IMR-90 (cell line): ENCODE results near the gene NFATC1. TPM values are rescaled to one million over a fixed set of nuclear protein-coding genes. Genes with fewer than 3 reads are reported as not detected.

Experiments used
- ATAC-seq: fragments of 200-7000 bp; cut with Tn5 transposase; 2 replicates; pipeline ENCODE4 v1.9.1; 2020; ENCODE audit warnings: low read depth, mild to moderate bottlenecking, moderate library complexity
- BruUV-seq: library from RNA; stranded (reverse); fragments of 400-500 nt; replicated peaks from 2 replicates; lab custom pipeline; 2021; lab: Mats Ljungman, UMichigan
- CTCF ChIA-PET: fragments of 300-600 bp; formaldehyde crosslinking; extraction: SDS; loops from one replicate; lab custom pipeline; 2021; ENCODE audit warnings: antibody characterized with exemption; lab: Yijun Ruan, JAX
- POLR2A ChIA-PET: fragments of 300-600 bp; sonication (Branson Sonifier 250); formaldehyde crosslinking; loops from one replicate; lab custom pipeline; 2022; ENCODE audit warnings: antibody characterized with exemption; ENCODE audit not compliant: unreplicated experiment; lab: Charles Lee
- DNase-seq: peaks from one replicate; pipeline ENCODE4 v3.0.0; 2013
- H2AFZ ChIP-seq: replicated peaks from 2 replicates; pipeline ENCODE3; 2013; ENCODE audit warnings: low read length, mild to moderate bottlenecking; ENCODE audit not compliant: poor library complexity
- H2AK5ac ChIP-seq: 2 replicates; pipeline ENCODE4 v1.6.1; 2013; ENCODE audit warnings: low read depth, low read length, inconsistent platforms
- H2AK9ac ChIP-seq: replicated peaks from 2 replicates; pipeline ENCODE3; 2013; ENCODE audit warnings: mild to moderate bottlenecking, low read depth, low read length, moderate library complexity; ENCODE audit not compliant: poor library complexity
- H2BK120ac ChIP-seq: 2 replicates; pipeline ENCODE4 v1.6.1; 2013; ENCODE audit warnings: low read depth, low read length, inconsistent platforms
- H2BK15ac ChIP-seq: 3 replicates; pipeline ENCODE4 v1.6.1; 2013; ENCODE audit warnings: low read depth, low read length, inconsistent platforms
- H2BK20ac ChIP-seq: 2 replicates; pipeline ENCODE4 v1.6.1; 2013; ENCODE audit warnings: low read depth, mild to moderate bottlenecking, inconsistent platforms, low read length, moderate library complexity
- H2BK5ac ChIP-seq: 2 replicates; pipeline ENCODE4 v1.6.1; 2013; ENCODE audit warnings: mild to moderate bottlenecking, low read depth, low read length, inconsistent platforms; ENCODE audit not compliant: poor library complexity, severe bottlenecking
- H3K14ac ChIP-seq: replicated peaks from 2 replicates; pipeline ENCODE4 v1.6.1; 2013; ENCODE audit warnings: low read depth, low read length, inconsistent platforms
- H3K18ac ChIP-seq: 2 replicates; pipeline ENCODE4 v1.6.1; 2013; ENCODE audit warnings: low read depth, low read length, control low read depth
- H3K23ac ChIP-seq: 2 replicates; pipeline ENCODE4 v1.6.1; 2013; ENCODE audit warnings: low read depth, low read length, inconsistent platforms
- H3K27ac ChIP-seq: 2 replicates; pipeline ENCODE4 v1.5.1; 2013; ENCODE audit warnings: mild to moderate bottlenecking, control low read depth, low read length; ENCODE audit not compliant: insufficient read depth
- H3K27me3 ChIP-seq: 2 replicates; pipeline ENCODE4 v1.6.1; 2013; ENCODE audit warnings: low read length; ENCODE audit not compliant: control insufficient read depth, insufficient read depth
- H3K36me3 ChIP-seq: 2 replicates; pipeline ENCODE4 v1.6.1; 2013; ENCODE audit warnings: low read length, mixed read lengths; ENCODE audit not compliant: control insufficient read depth, insufficient read depth
- H3K4ac ChIP-seq: 2 replicates; pipeline ENCODE4 v1.6.1; 2013; ENCODE audit warnings: low read depth, low read length, inconsistent platforms
- H3K4me1 ChIP-seq: 2 replicates; pipeline ENCODE4 v1.6.1; 2013; ENCODE audit warnings: low read length, mixed read lengths; ENCODE audit not compliant: control insufficient read depth, insufficient read depth
- H3K4me2 ChIP-seq: 2 replicates; pipeline ENCODE4 v1.6.1; 2013; ENCODE audit warnings: low read depth, mild to moderate bottlenecking, control low read depth, low read length, moderate library complexity
- H3K4me3 ChIP-seq: 2 replicates; pipeline ENCODE4 v1.5.1; 2013; ENCODE audit warnings: low read depth, mild to moderate bottlenecking, control low read depth, low read length, moderate library complexity; ENCODE audit not compliant: insufficient read depth
- H3K56ac ChIP-seq: 2 replicates; pipeline ENCODE4 v1.6.1; 2013; ENCODE audit warnings: low read length, inconsistent platforms; ENCODE audit not compliant: insufficient read depth; ENCODE audit errors: extremely low read depth
- H3K79me1 ChIP-seq, 2 experiments: 2 replicates each; pipeline ENCODE4 v1.6.1; 2013; ENCODE audit warnings: low read length in 2 of 2, inconsistent platforms in 1 of 2, low read depth in 1 of 2
- H3K9ac ChIP-seq: 2 replicates; pipeline ENCODE4 v1.6.1; 2013; ENCODE audit warnings: low read depth, low read length, control low read depth
- H3K9me1 ChIP-seq: 2 replicates; pipeline ENCODE4 v1.6.1; 2013; ENCODE audit warnings: low read length, inconsistent platforms; ENCODE audit not compliant: insufficient read depth
- H3K9me3 ChIP-seq: 2 replicates; pipeline ENCODE4 v1.6.1; 2013; ENCODE audit warnings: low read length; ENCODE audit not compliant: control insufficient read depth, insufficient read depth
- H4K20me1 ChIP-seq: 2 replicates; pipeline ENCODE4 v1.6.1; 2013; ENCODE audit warnings: low read length, inconsistent platforms; ENCODE audit not compliant: insufficient read depth
- H4K5ac ChIP-seq: 2 replicates; pipeline ENCODE4 v1.6.1; 2013; ENCODE audit warnings: mild to moderate bottlenecking, low read depth, low read length, control low read depth
- H4K8ac ChIP-seq, 2 experiments: 2 replicates each; pipeline ENCODE4 v1.6.1; 2013; ENCODE audit warnings: low read depth in 2 of 2, low read length in 2 of 2, control low read depth in 1 of 2, inconsistent platforms in 1 of 2
- H4K91ac ChIP-seq: 2 replicates; pipeline ENCODE4 v1.6.1; 2013; ENCODE audit warnings: low read depth, low read length, inconsistent platforms; ENCODE audit not compliant: insufficient read depth
- CHD1 ChIP-seq: IDR thresholded peaks from 2 replicates; pipeline ENCODE4 v1.6.1; 2012; ENCODE audit warnings: low read depth, low read length, improper control_type of control experiment
- MAZ ChIP-seq: IDR thresholded peaks from 2 replicates; pipeline ENCODE4 v1.6.1; 2012; ENCODE audit warnings: low read depth, mild to moderate bottlenecking, low read length, improper control_type of control experiment, moderate library complexity, borderline replicate concordance
- WGBS, 2 experiments: methylation state at CpG; one replicate each; pipeline versions ENCODE4 v1.1.5 to v1.1.7; 2013; ENCODE audit warnings: missing lambda C conversion rate in 2 of 2; ENCODE audit not compliant: insufficient read length in 1 of 2; ENCODE audit errors: extremely low coverage in 2 of 2; 5-methylcytosine and 5-hydroxymethylcytosine counted together
- dilution Hi-C: fragments of 300-500 bp; cut with HindIII; formaldehyde crosslinking; loops from one replicate; pipeline ENCODE4 v1.14.3; 2018; ENCODE audit warnings: low sequenced_read_pairs; ENCODE audit not compliant: unreplicated experiment
- in situ Hi-C: fragments of 300-500 bp; cut with MboI; formaldehyde crosslinking; loops from 3 replicates; pipeline ENCODE4 v1.14.3; 2019; ENCODE audit warnings: low sequenced_read_pairs, inconsistent platforms, mixed read lengths
- intact Hi-C: fragments of 100-400 bp; cut with micrococcal nuclease; formaldehyde crosslinking; loops from 2 replicates; pipeline ENCODE4 v1.10.0; 2022
- polyA plus RNA-seq, 3 experiments: library from polyadenylated mRNA; depleted of rRNA; stranded (reverse); fragments of >200 nt; gene quantifications; 2 replicates each; pipeline ENCODE4 v1.2.3, GENCODE V29; 2012; ENCODE audit warnings: low replicate concordance in 1 of 3
- total RNA-seq: library from RNA; depleted of rRNA; stranded (reverse); fragments of >200 nt; gene quantifications from 2 replicates; pipeline ENCODE4 v1.2.3, GENCODE V29; 2012

NFATC1 gene
- total and polyA plus RNA-seq, 2 of the 4 experiments (the other 2 are of a cell fraction), result 0.36 to 1.8 TPM

- no peak overlapping the region for H2AFZ ChIP-seq
- WGBS, 2 experiments, result 95% methylated on average over 43 of the region's 69 CpGs; no CpG with 5 or more reads in 1 of the 2 experiments
- in situ Hi-C loops, result no loop called here
Measured at GRCh38 chr18:79486356-79487182, 90.8 kb downstream of the NFATC1 start.

More at GRCh38 chr18:79486356-79487182, 90.8 kb downstream of the NFATC1 start:
- Histone ChIP-seq H3K27me3 (no peaks in the 10 kb centered on the region), H3K36me3 (no peaks in the 10 kb centered on the region), H2AK5ac (no peak overlapping the region), H3K9ac (no peak overlapping the region), H3K9me1 (peaks cover 5% of the 10 kb centered on the region; the same call in 1 of the 2 replicates), H4K91ac (no peak overlapping the region), H3K56ac (no peak overlapping the region), H2BK20ac (no peak overlapping the region), H3K27ac (no peak overlapping the region), H2AK9ac (peak overlapping the region; percentile 55), H3K79me1 (no peaks in the 10 kb centered on the region), H2BK120ac (no peak overlapping the region), H4K5ac (no peak overlapping the region), H3K4ac (no peak overlapping the region), H3K18ac (no peak overlapping the region), H2BK5ac (no peak overlapping the region), H3K14ac (no peak overlapping the region), H2BK15ac (no peak overlapping the region), H3K4me1 (peaks cover 17% of the 10 kb centered on the region; the same call in 1 of the 2 replicates), H3K23ac (no peak overlapping the region), H4K8ac (no peak overlapping the region), H3K4me3 (no peak overlapping the region), H3K4me2 (no peak overlapping the region), H3K9me3 (no peaks in the 10 kb centered on the region), H4K20me1 (0 out of 2 replicates have a peak, but pooled peaks cover 3% of the 10 kb centered on the region)
- intact Hi-C loops (no loop called here), dilution Hi-C loops (no loop called here)
- BruUV-seq, result no TSS peak
- CTCF ChIA-PET, result no interaction called here
- no peak for DNase-seq
- no peak for TF ChIP-seq CHD1
- no peak for TF ChIP-seq MAZ
- ATAC-seq, result no peak
- POLR2A ChIA-PET, result no interaction called here
